ENCODE results near the gene CENPP.
A peak's percentile ranks its signal among the peaks of the same experiment; 100 is the strongest.

The CENPP gene

GRCh38 chr9:92385477-92385876 lies 59.7 kb downstream of the CENPP start:
- no peak overlapping the region for H3K4me3 ChIP-seq (ENCODE audit: low read depth, low read length)
- no peak for TF ChIP-seq CTCF (conservative IDR thresholded peaks at IDR 0.05; ENCODE audit: low read depth, low read length)
- no peak for DNase-seq (ENCODE audit: low read depth)

- H3K4me3 ChIP-seq (ENCODE audit: low read depth, low read length), result no peak overlapping the region
- TF ChIP-seq CTCF (conservative IDR thresholded peaks at IDR 0.05; ENCODE audit: low read depth, low read length), result no peak
- no peak for DNase-seq (ENCODE audit: low read depth)
Observed at GRCh38 chr9:92385953-92386352, 60.2 kb downstream of the CENPP start.

- H3K4me3 ChIP-seq (ENCODE audit: low read depth, low read length), result no peak overlapping the region
- peak; percentile 15 for DNase-seq (ENCODE audit: low read depth)
- TF ChIP-seq CTCF (conservative IDR thresholded peaks at IDR 0.05; ENCODE audit: low read depth, low read length), result no peak
Observed at GRCh38 chr9:92392690-92393089, 66.9 kb downstream of the CENPP start.

- no peak for TF ChIP-seq CTCF (conservative IDR thresholded peaks at IDR 0.05; ENCODE audit: low read depth, low read length)
Observed at GRCh38 chr9:92393686-92394085, 67.9 kb downstream of the CENPP start.

GRCh38 chr9:92395617-92396016 lies 69.9 kb downstream of the CENPP start:
- no peak for DNase-seq (ENCODE audit: low read depth)
- no peak for TF ChIP-seq CTCF (conservative IDR thresholded peaks at IDR 0.05; ENCODE audit: low read depth, low read length)
- no peak overlapping the region for H3K4me3 ChIP-seq (ENCODE audit: low read depth, low read length)

More at GRCh38 chr9:92393686-92394085, 67.9 kb downstream of the CENPP start:
- no peak for DNase-seq (ENCODE audit: low read depth)
- no peak overlapping the region for H3K4me3 ChIP-seq (ENCODE audit: low read depth, low read length)

GRCh38 chr9:92397853-92398252 lies 72.1 kb downstream of the CENPP start:
- H3K4me3 ChIP-seq (ENCODE audit: low read depth, low read length), result no peak overlapping the region
- no peak for DNase-seq (ENCODE audit: low read depth)

More at GRCh38 chr9:92397853-92398252, 72.1 kb downstream of the CENPP start:
- no peak for TF ChIP-seq CTCF (conservative IDR thresholded peaks at IDR 0.05; ENCODE audit: low read depth, low read length)
